HS-5 (cell line): Measurements from ENCODE around the gene TOMM6.
"Not testable (repeated sequence)": the region's sequence is repeated elsewhere in the genome, so short reads cannot be mapped to it uniquely, and the experiment has no call there.

Source experiments
- DNase-seq: peaks from one replicate; pipeline ENCODE4 v3.0.0-alpha.2; 2012; ENCODE audit warnings: low read depth

The TOMM6 gene

DNA sequence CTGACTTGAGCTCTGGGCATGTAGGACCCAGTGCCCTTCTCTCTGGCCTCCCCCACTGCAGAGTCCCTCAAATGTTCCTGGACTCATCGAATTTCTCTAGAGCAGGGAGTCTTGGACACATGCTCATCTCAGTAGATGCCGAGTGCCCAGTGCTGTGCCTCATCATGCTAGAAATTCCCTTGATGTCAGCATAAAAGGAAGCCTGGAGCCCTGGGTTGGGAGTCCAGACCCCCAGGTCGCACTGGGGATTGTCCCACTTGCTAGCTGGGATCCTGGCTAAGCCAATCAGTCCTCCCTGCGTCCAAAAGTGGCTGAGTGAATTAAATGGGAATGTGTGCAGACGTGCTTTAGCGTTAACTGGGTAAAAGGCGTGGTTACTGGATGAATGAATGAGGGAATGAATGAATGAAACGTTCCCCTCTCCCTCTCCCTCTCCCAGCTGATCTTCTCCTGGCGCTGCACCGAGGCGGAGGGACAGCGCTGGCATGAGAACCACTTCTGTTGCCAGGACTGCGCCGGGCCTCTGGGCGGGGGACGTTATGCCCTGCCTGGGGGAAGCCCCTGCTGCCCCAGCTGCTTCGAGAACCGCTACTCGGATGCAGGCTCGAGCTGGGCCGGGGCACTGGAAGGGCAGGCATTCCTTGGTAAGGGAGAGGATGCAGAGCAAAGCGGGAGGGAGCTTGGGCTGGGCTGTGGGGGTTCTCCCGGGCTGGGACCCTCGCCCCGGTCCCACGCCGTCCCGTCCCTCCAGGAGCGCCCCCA lies 1.6 kb upstream of the TOMM6 start:
- no peak for DNase-seq

DNA sequence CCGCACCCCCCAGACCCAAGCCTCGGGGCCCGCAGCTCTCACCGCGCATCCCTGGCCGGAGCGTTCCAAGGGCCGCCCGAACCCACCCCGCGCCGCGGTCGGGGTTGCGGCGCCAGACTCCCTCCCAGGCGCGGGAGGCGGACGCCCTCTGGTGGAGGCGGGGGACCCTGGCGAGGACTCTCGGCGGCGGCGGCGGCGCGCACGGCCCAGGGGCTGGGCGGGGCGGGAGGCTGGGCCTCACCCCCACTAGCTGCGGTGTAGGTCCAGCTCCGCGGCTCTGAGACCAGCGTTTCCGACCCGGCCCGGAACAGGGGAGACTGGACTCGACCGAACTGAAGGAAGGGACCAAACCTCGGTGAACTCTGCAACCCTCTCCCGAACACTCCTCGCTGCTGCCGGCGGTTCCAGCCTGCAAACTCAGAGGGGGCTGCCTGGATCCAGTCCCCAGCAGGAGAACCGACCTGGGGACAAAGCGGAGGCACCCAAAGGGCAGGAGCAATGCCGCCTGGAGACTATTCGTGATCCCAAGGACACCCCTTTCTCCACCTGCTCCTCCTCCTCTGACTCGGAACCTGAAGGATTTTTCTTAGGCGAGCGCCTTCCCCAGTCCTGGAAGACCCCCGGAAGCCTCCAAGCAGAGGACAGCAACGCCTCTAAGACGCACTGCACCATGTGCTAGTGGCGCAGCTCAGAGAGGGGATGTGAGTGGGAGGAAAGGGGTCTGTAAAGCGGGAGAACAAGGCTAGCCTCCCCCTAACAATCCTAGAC lies 859 bp upstream of the TOMM6 start:
- DNase-seq = peak; percentile 13

DNA sequence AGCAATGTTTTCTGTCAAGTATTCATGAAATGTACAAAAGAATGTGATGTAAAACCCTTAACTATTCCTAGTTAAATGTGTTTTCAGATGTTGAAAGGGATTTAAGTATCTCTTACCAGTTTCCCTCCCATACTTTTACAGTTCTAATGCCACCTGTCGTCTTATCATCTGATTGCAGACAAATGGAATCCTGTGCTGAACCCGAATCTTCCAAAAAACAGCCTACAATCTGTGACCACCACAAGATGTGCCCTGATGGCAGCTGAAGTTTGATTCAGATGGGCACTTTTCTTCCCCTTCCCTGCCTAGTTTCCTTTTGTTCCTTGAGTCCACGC lies 1.9 kb downstream of the TOMM6 start:
- no peak for DNase-seq

DNA sequence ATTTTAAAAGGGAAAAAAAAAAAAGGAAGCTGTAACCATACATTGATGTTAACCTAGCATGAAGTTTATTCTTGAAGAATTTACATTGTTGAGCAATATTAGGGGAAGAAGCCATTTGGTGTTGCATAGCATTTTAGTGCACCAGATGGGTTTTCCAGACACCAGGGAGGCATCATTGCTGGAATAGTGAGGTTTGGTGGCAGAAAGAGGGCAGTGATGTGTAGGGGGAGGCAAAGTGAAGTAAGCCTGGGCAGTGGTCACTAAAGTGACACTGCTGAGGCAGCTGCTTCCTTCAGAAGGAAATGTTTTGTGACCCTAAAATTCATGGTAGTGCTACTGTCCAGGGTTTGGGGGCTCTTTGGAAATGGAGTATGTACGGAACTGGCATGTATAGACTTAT lies 2.6 kb downstream of the TOMM6 start:
- DNase-seq = no peak

GRCh38 chr6:41791305-41791704 lies 3.8 kb downstream of the TOMM6 start:
- DNase-seq = no peak

- no peak for DNase-seq
Measured at GRCh38 chr6:41791984-41792383, 4.5 kb downstream of the TOMM6 start.

DNA sequence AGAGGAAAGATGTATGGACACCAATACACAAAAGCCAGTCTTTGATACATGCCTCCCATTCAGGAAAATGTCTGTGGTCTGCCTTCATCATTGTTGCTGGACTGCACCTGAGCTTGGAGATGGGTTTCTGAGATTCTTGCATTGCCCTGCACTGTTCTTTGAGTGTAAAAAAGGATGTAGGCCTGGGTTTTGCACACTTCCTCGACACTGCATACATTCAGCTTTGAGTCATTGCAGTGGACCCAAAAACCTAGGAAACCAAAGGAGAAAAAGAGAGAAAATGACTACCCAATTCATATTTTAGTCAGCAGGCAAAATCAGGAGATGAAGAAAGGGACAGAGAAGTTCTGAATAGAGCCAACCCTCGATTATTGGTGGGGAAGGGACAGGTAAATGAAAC lies 9.0 kb downstream of the TOMM6 start:
- DNase-seq = no peak

DNA sequence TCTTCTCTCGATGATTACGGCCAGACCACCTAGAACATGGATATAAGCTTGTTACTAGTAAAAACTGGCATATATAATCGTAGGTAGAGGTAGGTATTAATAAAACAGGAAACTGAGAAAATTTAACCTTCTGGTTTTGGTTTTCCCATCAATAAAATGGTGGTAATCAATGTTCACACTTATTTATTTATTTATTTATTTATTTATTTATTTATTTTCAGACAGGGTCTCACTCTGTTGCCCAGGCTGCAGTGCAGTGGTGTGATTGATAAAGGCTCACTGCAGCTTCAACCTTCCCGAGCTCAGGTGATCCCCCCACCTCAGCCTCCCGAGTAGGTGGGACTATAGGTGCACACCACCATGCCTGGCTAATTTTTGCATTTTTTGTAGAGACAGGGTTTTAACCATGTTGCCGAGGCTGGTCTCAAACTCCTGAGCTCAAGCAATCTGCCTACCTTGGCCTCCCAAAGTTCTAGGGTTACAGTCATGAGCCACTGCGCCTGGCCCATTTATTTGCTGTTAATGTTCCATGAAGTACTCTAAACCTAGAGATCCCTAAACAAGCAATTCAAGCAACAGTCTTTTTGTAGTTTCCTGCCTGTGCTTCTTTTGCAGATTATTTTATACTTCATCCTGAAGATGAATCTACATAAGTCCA lies 11.5 kb downstream of the TOMM6 start:
- no peak for DNase-seq

DNA sequence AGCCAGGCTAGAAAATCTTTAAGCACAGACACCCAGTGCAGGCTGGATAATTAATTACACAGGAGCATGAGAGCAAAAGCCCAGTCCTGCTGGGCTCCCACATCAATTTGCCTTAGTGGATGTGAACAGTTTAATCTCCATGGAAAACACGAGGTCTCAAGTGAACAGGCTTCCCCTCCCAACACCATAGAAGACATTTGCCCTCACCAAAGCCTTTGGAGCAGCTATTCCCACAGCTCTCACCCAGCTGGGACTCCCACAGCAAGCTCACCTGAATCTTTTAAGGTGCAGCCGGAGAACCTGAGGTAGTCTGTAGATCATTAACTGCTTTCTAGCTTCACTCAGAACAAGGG lies 12.0 kb downstream of the TOMM6 start:
- no peak for DNase-seq

DNA sequence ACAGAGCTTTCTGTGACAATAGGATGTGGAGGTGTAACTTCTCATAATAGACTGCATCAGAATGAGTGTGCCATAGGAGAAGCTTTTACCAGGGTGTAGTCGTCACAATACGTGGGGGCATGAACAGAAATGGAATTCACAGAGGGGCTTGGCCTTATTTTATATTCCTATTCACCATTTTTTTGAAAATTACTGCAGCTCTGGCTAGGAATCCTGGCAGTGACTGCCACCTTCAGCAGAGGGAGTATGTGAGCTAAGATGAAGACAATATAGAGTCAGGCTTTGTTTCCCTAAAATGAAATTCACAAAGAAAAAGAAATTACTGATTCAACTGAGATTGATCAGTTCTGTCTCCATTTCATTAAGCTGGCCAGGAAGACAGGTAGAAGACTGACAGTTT lies 13.9 kb downstream of the TOMM6 start:
- DNase-seq = no peak

GRCh38 chr6:41805830-41806774 lies 18.6 kb downstream of the TOMM6 start:
- DNase-seq = no peak

- no peak for DNase-seq
Measured at GRCh38 chr6:41811095-41811494, 23.6 kb downstream of the TOMM6 start.

GRCh38 chr6:41811946-41812345 lies 24.5 kb downstream of the TOMM6 start:
- DNase-seq = not testable (repeated sequence)

DNA sequence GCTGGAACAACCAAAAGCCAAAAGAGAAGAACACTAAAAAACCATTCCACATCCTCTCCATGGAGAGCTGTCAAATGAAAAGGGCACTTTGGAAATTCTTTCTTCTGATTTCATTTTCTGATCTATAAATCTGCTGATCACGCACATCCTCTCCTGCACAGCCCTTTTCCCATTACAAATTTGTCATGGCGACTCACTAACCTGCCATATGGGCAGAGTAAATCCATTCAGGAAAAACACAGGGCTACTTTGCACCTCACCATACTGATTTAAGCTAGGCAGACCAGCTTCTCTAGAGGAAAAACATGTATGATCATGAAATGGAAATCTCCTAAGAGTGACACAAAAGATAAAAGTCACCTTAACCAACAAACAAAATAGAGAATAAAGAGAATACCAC lies 26.0 kb downstream of the TOMM6 start:
- DNase-seq = peak; percentile 10

- no peak for DNase-seq
Measured at GRCh38 chr6:41813956-41814355, 26.5 kb downstream of the TOMM6 start.

GRCh38 chr6:41814629-41815028 lies 27.1 kb downstream of the TOMM6 start:
- no peak for DNase-seq

DNA sequence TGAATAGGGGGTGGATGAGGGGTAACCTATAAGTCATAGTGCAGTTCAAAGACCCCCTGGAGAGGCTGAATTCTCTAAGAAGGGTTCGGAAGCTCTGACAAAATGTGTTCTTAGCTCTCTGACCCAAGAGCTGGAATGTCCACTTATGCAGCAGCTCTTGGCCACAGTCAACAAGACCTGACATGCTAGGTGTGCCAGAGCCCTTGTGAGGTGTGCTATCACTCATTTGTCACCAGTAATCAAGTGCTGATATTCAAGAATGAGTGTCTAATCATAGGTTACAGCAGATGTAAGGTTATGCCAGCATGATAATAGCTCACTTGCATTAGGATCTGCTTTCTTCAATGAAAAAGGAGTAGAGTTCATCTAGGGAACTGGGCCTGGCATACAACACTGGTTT lies 28.1 kb downstream of the TOMM6 start:
- no peak for DNase-seq

GRCh38 chr6:41818271-41819054 lies 31.0 kb downstream of the TOMM6 start:
- DNase-seq = peak; percentile 2

- DNase-seq = no peak
Measured at GRCh38 chr6:41821266-41821665, 33.8 kb downstream of the TOMM6 start.

DNA sequence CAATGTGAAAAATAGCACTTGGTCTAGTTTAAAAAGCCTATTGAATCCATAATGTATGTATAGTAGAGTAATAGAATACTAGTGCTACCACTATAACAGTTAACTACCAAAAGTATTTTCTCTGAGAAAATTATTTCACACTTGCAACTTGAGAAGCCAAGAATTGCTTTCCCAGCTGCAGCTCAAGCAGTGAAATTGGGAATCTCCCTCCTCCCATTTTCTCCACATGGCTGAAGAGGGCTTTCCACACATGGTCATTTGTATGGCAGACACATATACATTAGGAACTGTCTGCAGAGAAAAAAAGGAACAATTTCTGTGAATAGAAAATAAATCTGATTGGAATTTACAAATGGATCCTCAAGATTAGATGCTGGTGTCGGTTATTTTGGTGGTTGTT lies 34.5 kb downstream of the TOMM6 start:
- DNase-seq = no peak

GRCh38 chr6:41823178-41823577 lies 35.7 kb downstream of the TOMM6 start:
- no peak for DNase-seq
